B cell (primary cell): ENCODE measurements around the gene STK11.

ENCODE experiments used
- EZH2 ChIP-seq: IDR thresholded peaks from 2 replicates; pipeline ENCODE4 v1.6.1; 2012; ENCODE audit warnings: borderline replicate concordance, low read depth, mild to moderate bottlenecking, moderate library complexity, low read length; ENCODE audit not compliant: insufficient read depth, poor library complexity, severe bottlenecking
- TF ChIP-seq, protein P1 (sequence below): fragments of 200-600 bp; IDR thresholded peaks from one replicate; pipeline ENCODE4 v1.8.0; 2022; ENCODE audit warnings: antibody characterized with exemption, mild to moderate bottlenecking

GRCh38 chr19:1239796-1240737 is 34.5 kb downstream of the STK11 start:
- TF ChIP-seq, protein P1, sequence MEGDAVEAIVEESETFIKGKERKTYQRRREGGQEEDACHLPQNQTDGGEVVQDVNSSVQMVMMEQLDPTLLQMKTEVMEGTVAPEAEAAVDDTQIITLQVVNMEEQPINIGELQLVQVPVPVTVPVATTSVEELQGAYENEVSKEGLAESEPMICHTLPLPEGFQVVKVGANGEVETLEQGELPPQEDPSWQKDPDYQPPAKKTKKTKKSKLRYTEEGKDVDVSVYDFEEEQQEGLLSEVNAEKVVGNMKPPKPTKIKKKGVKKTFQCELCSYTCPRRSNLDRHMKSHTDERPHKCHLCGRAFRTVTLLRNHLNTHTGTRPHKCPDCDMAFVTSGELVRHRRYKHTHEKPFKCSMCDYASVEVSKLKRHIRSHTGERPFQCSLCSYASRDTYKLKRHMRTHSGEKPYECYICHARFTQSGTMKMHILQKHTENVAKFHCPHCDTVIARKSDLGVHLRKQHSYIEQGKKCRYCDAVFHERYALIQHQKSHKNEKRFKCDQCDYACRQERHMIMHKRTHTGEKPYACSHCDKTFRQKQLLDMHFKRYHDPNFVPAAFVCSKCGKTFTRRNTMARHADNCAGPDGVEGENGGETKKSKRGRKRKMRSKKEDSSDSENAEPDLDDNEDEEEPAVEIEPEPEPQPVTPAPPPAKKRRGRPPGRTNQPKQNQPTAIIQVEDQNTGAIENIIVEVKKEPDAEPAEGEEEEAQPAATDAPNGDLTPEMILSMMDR, result peak; percentile 94
- TF ChIP-seq EZH2, result no peak
